Stimulated activated CD4-positive, alpha-beta T cell treated with anti-CD3 and anti-CD28 coated beads, Interleukin-4, amount 100 ng/mL, for 1 hour (primary cell): ENCODE measurements around the gene RAD1.

Source experiments
- DNase-seq: peaks from one replicate; pipeline ENCODE4 v3.0.0-alpha.2; 2020

RAD1 gene

GRCh38 chr5:34914671-34915138, 599 bp downstream of the RAD1 start:
- DNase-seq = peak; percentile 6

DNA sequence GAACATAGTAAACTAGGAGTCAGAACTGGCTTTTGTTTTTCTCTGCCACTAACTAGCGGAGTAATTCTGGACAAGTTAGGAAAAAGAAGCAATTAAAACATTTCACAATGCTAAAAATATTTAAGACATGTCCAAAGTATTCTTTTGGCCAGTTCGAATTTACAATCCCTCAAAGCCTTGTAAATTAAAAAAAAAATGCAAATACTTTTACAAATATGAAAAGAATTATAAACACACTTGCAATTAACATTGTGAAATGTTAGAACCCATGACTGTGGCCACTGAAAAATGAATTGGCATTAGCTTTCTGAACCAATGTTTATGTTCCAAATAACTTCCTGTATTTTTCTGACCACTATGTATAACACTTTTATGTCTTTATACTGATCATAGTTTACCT, 2.2 kb downstream of the RAD1 start:
- DNase-seq = no peak

- no peak for DNase-seq
Measured at GRCh38 chr5:34905564-34905963, 9.7 kb downstream of the RAD1 start.

DNA sequence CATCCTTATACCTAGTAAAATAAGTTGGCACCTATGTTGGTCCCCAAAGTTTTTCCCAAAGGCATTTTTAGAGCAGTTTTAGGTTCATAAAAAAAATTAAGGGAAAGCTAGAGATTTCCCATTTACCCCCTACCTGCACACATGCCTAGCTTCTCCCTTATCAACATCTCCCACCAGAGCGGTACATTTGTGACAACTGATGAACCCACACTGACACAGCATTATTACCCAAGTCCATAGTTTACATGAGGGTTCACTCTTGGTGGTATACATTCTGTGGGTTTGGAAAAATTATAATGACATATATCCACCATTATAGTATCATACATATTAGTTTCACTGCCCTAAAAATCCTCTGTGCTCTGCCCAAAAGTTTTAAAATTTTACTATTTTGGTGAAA, 12.0 kb downstream of the RAD1 start:
- no peak for DNase-seq

DNA sequence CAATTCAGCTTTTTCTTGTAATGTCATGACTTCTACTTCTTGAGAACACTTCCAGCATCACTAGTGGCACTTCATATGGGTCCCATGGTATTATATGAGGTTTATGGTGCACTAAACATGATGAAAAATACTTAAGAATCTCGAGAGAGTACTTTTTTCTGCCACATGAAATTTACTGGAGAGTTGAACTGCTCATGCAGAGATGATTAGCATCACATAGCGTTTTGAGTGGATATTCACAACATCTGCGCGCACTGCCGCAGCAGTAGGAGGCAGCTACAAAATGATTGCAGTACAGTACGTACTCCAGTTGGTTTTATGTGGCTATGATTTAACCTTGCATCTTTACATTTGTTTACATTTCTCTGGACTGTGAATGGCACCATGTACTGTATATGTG, 14.7 kb downstream of the RAD1 start:
- DNase-seq = no peak

- DNase-seq = no peak
Measured at GRCh38 chr5:34899066-34899465, 16.2 kb downstream of the RAD1 start.

DNA sequence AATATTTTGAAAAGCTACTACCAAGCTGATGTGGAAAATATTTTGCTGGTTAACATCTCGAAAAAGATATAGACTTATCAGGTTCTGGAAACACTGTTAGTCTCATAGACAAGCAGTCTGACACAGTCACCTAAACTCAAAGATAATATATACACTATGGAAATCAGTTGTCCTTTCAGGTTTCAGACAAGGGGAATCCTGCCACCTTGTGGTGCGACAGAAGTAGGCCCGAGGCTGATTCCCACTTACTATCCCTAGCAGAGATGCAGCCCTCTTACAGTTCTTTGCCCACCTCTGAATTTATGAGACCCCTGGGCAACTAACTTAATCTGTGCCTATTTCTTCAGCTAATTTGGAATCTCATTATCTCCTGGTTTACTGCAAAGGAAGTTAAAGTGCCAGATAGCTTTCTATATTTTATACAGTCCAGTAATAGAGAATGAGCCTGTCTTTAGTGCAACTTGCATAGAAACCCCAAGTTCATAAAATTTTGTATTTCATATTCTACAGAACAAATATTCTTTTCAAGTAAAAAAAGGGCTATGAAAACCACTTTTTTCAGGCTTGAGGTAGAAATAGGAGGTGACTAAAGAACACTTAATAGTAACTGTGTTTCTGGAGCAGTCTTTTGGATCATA, 16.9 kb downstream of the RAD1 start:
- peak; percentile 57 for DNase-seq

DNA sequence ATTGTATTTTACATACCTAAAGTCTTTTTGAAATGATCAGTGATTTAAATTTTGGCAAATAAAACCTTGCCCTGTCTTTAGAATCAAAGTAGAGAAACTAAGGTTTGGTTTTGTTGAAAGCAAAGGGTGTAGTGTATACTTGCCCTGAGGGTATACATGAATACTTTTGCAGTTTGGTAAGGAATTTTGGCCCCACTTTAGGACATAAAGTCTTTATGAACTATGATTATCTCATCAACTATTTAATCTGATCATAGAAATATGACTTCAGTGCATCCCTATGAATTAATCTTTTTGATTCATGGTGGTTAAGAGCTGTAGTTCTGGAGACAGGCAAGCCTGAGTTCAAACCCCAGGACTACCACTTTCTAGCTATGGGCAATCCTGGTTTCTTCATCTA, 17.7 kb downstream of the RAD1 start:
- no peak for DNase-seq

GRCh38 chr5:34895641-34896419, 19.5 kb downstream of the RAD1 start:
- no peak for DNase-seq

DNA sequence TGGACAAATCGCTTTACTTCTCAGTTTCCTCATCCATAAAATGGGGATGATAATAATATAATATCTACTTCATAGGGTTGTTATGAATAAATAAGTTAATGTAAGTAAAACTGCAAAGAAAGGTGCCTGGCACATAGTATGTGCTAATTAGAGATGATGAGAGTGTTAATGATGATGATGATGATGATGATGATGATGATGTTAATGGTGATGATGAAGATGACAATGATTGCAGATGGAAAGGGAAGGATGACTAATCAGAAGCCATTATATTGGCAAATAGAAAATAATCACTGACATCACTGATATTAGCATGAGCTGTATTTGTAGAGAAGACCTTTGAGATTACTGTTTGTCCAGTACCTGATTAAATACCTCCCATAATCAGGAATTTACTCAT, 20.6 kb downstream of the RAD1 start:
- DNase-seq = no peak

GRCh38 chr5:34892414-34892813, 22.9 kb downstream of the RAD1 start:
- DNase-seq = no peak

GRCh38 chr5:34891981-34892380, 23.3 kb downstream of the RAD1 start:
- no peak for DNase-seq

DNA sequence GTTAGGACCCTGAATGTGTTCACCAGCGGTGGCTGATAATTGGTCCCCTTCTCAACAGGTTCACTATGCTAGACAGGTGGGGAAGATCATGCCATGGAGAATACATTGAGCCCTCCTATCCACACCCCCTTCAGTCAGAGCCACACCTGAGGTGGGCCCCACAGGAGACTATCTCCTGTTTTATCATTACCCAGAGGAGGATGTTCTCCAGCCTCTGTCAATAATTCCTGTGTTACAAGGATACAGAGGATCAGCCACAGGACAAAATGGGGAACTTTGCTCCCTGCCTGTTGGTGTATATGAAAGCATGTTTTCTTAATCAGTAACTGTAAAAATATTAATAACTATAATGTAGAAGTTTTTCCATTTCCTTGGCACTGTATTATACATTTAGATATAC, 25.9 kb downstream of the RAD1 start:
- no peak for DNase-seq

DNA sequence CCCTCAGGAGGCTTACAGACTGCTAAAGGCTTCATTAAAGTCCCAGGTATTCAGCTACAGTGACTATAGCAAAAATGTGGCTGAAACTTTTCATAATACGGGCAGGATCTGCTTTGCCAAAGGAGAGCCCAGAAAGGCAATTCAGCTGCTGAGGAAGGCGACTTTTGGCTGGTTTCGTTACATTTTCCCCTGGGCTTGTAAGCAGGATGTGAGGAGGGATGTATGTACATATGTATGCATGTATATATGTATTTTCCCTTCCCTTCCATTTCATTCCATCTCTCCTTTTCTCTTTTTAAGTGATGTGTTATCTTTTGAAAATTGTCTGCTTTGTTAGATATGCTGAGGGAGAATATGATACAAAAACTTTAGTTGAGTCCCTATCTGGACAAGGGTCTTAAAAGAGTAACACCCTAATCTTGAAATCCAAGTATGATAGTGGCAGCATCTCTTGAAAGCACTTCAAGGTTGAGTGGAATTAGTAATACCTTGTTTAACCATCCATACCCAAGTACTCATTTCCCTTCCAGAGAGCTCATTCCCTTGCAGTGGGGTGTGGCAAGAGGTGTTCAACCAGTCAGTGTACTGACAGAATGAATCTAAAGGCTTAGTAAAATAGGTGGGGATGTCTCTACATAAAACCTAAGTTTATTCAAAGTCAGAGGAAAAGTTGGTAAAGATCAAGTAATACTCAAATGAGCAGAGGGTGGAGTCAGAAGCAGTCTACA, 28.7 kb downstream of the RAD1 start:
- DNase-seq = no peak

DNA sequence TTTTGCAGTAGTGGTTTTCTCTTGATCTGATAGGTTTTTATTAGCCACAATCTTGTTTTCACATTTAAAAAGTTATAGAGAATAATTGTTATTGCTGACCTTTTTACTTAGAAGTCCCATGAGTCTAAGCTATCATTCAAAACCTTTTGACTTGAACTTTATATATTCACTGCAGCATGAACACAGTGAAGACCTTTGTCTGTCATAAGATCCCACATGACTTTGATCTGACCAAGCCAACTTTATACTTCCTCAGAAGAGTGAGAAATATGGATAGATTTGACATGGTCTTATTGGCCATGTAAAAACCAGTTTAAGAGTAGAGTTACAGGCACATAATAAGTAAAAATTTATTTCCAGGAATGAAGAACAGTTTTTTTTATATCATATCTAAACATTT, 34.1 kb downstream of the RAD1 start:
- DNase-seq = no peak

DNA sequence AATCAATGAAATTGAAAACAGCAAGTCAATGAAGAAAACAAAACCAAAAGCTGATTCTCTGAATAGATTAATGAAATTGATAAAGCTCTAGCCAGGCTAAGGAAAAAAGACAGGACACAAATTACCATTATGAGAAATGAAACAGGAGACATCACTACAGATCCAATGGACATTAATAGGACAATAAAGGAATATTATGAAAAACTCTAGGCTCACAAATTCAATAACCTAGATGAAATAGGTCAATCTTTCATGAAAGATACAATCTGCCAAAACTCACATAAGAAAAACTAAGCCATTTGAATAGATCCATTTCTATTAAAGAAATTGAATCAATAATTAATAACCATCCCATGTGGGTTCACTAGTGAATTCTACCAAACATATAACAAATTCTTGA, 39.0 kb downstream of the RAD1 start:
- no peak for DNase-seq

GRCh38 chr5:34870382-34870781, 44.9 kb downstream of the RAD1 start:
- DNase-seq = no peak

DNA sequence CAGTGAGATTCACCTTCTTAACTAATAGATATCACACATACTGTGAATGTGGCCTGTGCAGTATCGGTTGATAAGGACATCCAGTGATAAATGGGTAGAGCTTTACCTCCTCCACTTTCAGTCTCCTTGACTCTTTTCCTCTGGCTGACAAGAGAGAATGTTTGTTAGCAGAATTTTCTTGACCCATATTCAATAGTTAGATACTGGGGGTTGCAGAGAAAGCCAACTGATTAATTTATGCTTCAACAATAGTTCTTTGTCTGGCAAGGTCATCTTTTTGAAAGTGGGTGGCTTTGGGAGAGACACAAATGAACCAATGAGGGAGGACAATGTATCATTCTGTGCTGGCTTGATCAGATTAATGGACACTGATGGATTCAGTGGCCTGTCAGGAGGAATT, 46.0 kb downstream of the RAD1 start:
- DNase-seq = no peak

- no peak for DNase-seq
Measured at GRCh38 chr5:34868791-34869190, 46.5 kb downstream of the RAD1 start.

DNA sequence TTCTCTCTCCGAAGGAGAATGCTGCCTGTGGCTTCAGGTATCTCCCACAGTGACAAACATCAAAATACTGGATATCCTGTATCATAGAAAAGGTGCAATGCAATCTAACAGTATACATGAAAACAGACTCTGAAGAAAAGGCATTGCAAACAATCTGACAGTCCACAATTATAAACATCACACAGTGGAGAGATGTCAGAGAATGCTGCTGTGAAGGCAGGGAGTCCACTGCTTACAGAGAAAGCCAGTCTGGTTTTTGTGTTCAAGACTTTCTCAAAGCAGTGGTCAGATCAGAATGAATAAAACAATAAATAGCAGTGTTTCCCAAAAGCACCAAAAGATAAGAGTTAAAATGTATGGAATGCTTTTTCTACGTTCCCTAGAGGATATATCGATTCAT, 47.6 kb downstream of the RAD1 start:
- DNase-seq = no peak

GRCh38 chr5:34866989-34867471, 48.3 kb downstream of the RAD1 start:
- DNase-seq = no peak

DNA sequence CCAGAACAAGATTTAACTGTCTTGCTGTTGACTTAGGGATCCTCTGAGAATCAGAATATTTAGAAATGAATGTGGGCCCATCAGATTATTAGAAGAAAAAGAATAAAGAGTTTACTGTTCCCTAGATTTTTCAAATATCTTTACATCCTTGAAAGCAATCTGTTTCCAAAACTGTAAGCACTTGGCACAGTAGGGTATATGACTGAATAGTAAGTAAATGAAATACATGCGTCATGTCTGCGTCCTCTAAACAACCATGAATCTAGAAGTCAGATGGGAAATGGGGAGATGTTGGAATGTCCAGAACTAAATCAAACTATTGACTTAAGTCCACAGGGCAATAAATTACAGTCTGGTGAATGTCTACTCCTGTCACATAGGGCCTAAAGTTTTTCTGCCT, 50.2 kb downstream of the RAD1 start:
- DNase-seq = no peak

DNA sequence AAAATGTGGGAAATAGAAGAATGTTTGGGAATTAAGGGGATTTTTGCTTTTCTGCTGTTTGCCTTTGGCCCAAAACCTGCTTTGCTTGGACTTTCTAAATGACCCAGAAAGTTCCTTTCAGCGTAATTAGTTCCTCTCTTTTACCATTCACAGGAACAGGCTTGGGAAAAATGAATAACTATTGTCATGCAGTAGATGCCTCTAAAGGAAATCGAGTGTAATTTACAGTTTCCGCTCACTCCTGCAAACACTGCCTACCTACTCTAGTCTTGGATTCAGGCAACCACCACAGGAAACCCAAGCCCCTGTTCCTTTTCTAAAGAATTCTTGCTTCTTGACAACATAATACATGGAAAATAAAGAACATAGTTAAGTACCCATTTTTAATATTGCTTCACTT, 51.4 kb downstream of the RAD1 start:
- DNase-seq = no peak

- no peak for DNase-seq
Measured at GRCh38 chr5:34859253-34859652, 56.1 kb downstream of the RAD1 start.
